ENCODE measurements around the gene RPL31.
A peak's percentile ranks its signal among the peaks of the same experiment; 100 is the strongest.

RPL31 gene

DNA sequence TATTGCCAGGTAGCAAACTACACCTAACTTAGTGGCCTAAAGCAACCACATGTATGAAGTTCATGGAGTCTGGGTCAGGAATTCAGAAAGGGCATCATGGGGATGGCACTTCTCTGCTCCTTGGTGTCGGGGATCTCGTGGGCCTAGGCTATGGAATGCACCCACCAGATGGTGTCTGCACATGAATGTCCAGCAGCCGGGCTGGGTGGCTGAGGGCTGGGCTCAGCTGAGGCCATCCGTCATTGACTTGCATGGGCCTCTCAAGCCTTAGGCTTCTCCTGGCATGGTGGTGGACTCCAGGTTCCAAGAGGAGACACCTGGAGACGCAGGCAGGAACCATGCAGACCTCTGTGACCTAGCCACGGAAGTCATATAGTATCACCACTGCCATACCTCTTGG is 26.0 kb upstream of the RPL31 start:
- no peak for DNase-seq

DNA sequence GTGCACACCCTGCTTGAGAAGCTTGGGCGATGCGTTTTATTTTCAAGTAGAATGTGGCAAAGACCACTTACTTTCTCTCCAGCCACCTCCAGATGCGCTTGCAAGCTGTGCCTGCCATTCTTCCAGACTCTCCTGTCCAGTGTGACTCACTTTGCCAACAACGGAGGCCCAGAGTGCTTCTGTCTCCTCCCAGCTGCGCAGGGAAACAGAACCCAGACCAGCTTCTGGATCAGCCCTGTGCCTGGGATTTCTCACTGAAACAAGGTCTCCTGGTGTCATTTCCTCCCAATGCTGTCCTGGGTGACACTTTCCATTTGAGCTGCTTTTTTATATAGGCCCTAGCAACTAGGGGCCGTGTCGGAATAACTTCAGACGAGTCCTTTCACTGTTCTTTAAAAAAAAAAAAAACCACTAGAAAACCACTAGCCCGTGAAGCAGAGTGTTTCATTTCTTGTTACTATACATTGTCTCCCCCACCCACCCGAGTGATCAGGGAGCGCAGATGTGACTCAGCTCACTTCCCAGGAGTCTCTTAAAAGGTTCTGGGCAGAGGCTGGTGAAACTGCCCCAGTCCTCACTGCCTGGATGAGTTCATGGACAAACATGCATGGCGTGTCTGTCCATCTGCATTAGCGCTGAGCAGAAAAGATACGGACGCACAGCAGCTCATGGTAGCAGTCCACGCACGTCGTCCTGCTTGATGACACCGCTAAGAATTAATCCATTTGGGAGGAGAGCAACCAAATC is 25.3 kb upstream of the RPL31 start:
- DNase-seq, result no peak

DNA sequence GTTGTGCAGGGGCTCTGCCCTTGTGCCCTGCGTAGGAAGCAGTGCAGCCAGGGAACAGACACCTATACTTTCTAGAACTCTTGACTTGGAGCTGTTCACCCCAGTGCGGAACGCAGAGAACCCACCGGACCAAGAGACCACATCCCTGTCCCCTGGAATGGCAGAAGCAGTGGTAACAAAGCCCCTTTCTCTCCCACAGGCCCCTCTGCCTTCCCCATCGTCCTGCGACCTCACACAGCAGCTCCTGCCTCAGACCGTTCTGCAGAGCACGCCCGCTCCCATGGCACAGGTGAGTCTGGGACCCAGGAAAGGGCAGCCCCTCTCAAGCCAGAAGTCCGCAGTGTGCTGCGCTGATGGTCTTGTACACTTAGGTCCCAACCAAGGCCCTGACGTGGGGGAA is 24.6 kb upstream of the RPL31 start:
- DNase-seq, result no peak

DNA sequence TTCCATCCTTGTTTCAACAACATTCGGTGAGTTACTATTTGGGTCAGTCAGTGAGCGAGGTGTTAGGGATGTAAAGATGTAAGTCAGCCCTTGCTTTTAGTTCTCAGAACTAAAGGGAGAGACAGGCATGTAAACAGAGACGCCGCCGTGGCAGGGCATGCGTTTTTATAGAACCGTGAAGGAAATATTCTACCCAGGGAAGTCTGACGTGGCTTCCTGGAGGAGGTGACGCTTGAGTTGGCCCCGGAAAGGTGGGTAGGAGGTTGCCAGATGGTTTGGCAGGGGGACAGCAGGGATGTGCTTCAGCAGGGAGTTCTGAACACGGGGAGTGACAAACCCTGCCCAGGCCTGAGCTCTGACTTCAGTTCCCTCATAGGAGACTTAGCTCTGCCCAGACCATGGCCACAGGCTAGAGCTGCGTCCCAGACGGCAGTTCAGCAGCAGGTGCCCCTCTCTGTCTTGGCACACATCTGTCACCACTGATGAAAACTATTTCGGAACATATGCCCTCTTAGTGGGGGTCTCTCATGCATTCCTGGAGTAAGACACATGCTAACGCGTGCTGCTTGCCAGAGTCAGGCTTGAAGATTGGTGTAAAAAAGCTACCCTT is 23.4 kb upstream of the RPL31 start:
- DNase-seq, result no peak

DNA sequence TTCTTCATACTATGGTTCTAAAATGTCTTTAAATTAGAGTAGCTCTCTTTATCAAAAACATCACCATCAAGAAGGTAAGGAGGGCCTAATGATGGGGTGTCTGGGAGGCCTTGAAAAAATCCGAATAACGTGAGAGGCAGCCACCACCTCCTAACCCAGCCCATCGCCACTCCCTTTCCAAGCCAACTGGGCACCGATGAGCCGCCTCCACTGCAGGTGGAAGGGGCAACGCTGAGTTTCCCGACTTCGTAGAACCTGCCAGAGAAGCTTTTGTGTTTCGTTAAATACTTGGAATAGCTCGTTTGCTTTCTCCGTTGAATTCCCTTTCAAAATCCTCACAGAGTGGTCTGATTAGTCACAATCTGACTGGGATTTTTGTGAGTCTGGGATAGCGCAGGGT is 22.0 kb upstream of the RPL31 start:
- DNase-seq, result no peak

DNA sequence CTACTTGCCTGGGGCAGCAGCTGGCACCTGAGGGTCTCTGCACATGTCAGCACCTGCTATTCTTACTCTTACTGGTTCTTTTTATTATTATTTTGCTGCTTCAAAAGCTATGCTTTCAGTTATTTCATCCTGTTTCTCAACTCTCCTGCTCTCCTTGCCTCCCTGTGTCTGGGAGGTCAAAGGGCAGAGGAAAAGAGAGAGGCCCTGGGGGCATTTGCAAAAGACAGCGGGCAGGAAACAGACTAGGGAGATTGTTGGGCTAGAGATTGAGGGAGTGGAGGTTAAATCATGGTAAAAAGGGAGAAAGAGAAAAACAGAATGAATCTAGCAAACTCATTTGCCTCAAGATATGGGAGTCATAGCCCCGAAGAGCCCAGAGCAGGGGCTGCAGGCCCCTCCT is 21.1 kb upstream of the RPL31 start:
- DNase-seq, result no peak

DNA sequence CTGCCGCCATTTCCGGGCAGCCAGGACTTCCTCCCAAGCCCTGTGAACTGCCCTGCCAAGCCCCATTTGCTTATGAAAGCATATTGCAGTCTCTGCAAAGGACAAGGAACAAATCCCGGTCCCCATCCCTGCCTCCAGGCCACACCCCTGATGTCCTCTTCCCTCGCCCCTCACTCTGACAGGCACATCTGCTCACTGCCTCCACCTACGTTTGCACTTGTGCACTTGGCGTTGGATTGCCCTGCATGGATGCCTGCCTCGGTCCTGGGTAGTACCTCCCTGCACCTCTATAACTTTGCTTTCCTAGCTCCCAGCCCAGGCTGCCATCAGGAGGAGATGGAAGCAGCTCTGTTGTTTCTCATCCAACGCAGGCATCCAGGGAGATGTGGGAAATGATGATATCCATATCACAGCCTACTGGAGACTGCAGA is 19.6 kb upstream of the RPL31 start:
- DNase-seq, result no peak

DNA sequence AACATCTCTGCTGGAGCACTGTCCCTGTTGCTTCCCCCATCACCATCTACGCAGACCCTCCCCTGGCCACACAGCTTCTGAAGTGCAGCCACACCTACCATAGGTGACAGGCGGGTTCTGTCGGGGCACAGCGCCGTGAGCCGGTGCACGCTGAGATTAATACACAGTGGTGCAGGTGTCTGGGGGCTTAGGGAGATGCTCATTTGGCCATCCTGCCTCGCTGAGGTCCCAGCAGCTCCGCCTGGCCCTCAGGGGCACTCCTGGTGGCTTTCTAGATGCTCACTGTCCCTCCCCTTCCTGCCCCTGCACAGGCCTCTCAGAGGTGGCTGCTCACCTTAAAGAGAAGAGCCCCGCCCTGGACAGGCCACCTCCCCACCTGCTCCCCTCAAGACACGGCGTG is 18.9 kb upstream of the RPL31 start:
- DNase-seq, result no peak

DNA sequence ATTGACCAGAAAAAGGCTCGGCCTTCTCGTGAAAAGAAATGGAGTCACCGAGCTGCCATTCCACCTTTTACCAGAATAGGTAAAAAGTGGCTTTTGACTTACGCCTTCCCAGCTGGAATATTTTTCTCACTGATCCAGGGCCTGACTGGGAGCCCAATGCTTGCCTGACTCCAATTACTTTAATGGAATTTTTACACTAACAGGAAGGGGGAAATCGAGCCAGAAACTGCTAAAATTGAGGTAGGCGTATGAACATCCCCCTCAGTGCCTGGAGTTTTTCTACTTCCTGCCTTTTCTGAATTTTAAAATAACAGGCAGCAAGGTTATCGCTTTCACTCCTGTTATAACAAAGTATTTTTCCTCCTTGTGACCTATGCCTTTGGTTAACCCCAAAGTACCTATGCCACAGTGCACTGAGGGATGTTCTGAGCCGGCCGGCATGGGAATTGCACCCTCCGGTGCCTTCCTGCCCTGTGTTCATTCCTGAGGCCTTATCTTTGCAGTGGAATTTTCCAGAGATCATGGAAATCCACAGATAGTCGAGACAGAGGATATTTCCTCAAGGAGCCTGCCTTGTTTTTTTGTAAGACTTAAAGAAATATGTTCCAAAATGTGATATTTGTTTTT is 18.3 kb upstream of the RPL31 start:
- no peak for DNase-seq

DNA sequence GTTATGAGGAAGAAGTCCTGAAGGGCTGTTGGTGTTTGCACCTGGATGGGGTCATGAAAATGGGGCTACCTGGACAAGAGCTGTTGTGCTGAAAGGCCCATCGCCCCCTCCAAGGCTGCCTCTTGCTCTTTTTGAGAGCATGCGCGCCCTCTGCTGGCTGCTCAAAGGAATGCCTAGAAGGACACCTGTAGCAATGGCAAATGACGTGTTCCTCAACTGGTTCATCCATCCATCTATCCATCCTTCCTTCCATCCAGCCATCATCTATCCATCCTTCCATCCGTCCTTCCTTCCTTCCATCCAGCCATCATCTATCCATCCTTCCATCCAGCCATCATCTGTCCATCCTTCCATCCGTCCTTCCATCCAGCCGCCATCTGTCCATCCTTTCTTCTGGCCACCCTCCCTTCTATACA is 17.2 kb upstream of the RPL31 start:
- DNase-seq, result peak; percentile 76

DNA sequence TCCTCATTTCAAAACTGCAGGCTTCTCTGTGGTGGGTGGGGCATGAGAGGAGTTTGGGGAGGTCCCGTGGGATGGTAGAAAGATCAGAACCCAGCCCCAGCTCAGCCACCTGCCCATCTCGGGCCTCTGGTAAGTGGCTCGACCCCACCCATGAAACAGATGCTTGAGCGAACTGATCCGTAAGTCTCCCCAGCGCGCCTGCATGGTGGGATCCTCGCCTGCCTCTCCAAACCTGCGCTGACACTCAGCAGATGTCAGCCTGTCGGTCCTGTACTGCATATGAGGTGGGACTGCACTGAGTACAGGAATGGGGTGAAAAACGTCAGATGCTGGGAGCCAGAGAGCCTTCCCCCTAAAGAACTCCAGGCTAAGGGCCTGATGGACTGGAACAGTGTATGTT is 15.9 kb upstream of the RPL31 start:
- no peak for DNase-seq

DNA sequence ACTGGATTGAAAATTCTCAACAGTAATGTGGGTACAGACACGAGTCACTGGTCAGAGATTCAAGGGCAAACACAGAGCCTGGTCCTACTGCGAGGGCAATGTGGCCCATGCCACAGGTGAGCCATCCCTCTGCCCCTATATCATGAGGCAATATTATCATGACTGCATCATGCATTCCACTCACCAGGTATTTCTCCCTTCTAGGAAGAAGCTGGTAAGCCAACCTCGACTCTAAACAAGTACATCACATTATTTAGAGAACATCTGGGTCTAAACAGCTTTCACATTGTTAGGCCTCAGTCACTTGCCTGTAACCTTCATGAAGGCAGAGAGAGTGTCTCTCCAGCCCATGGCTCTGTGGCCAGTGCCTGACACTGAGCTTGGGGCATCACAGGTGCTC is 14.6 kb upstream of the RPL31 start:
- DNase-seq, result no peak

DNA sequence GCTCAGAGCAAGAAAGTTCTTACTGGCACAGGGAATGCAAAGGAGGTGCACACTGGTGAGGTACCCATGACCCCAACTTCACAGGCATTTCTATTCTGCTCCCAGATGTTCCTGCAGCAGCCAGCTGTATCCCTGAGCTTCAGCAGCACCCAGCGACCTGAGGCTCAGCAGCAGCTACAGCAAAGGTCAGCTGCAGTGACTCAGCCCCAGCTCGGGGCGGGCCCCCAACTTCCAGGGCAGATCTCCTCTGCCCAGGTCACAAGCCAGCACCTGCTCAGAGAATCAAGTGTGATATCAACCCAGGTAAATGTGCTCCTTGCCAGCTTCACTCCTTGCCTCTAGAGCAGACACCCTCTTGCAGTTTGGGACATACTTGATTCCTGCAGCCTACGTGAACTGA is 14.1 kb upstream of the RPL31 start:
- no peak for DNase-seq

DNA sequence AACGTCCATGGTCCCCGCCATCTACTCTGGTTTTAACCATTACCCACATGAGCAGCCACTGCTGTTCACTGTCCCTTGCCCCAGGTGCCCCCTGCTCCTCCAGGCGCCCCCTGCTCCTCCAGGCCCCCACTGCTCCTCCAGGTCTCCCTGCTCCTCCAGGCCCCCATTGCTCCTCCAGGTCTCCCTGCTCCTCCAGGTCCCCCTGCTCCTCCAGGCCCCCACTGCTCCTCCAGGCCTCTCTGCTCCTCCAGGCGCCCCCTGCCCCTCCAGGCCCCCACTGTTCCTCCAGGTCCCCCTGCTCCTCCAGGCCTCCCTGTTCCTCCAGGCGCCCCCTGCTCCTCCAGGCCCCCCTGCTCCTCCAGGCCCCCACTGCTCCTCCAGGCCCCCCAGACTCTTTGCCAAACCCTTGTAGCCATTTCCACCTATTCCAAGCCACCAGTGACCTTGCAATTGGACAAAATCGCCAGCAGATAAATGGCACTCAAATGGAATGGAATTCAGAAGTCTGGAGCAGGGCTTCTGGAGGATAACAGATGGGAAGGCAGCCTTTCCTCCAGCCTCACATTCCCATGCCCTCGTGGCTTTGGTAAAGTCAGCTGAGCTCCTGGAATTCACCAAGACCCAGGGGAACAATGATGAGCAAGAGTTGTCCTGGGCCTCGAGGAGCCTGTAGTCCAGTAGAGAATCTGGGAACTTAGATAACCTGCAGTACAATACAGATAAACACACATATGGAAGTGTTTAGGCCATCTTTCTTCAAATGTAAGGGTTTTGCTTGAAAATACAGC is 13.3 kb upstream of the RPL31 start:
- DNase-seq, result no peak

DNA sequence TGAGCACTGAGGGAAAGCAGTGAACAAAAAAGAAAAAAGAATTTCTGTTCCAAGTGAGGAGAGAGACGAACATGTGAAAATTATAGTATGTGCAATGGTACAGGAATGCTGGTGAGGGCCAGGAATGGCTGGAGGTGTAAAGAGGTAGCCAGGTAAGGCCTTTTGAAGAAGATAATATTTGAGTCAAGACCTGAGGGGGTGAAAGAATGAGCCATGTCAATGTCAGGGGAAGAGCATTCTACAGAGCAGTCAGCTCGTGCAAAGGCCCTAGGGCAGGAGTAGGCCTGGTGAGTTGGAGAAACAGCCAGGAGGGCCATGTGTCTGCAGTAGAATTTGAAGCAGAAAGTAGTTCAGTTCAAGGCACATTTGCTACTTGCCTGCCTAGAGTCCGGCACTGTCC is 12.4 kb upstream of the RPL31 start:
- no peak for DNase-seq

DNA sequence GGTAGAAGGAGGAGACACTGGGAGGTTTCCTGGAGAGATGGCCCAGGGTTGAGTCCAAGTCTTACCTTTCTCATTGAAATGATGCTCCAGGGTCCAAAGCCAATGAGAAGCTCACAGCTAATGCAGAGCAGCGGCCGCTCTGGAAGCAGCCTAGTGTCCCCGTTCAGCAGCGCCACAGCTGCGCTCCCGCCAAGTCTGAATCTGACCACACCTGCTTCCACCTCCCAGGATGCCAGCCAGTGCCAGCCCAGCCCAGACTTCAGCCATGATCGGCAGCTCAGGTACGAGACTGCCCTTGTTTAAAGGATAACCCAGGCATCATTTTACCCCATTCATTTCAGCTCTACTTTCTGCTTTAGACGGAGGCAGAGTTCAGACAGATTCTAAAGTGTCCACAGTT is 11.9 kb upstream of the RPL31 start:
- DNase-seq, result no peak

DNA sequence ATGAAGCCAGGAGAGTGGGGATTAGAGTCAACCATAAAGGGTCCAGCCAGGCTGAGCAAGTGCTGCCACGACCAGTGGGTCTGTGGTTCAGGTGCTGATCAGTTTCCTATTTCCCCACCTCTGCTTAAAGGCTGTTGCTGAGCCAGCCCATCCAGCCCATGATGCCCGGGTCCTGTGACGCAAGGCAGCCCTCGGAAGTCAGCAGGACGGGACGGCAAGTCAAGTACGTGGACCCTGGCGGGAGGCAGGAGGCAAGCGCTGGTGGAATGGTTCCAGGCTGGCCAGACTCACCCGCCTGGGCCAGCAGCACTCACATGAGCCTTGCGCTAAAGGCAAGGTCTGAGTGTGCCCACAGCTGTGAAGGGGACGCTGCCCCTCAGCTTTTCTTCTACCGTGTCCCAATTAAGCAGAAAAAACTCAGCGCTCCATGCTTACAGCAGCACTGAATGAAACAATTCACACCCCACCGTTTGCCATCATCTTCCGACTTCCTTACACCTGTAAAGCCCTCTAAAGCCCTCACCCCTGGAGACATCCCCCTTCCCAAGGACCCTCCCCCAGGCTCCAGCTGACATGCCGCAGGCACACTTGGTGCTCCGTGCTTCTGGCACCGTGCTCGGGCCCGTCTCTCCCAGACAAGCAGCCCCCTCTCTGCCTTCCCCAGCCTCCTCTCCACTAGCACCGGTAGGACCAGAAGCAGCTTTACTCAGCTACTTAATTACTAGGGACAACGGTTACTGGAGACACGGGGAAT is 11.3 kb upstream of the RPL31 start:
- DNase-seq, result no peak

DNA sequence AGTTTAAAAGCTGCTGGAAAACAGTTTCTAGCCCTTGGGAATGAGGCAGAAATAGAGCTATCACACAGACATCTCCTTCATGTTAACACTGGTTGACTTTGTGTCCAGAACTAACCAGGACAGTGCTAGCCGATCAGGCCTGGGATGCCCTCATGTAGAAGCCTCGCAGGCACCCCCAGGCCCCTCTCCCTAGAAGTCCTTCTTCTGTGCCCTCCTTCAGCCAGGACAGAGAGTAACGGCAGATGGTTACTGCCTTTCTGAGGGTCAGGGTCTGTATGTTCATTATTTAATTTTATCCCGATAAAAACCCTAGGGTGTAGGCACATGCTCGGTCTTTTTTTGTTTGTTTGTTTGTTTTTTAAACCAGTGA is 10.7 kb upstream of the RPL31 start:
- no peak for DNase-seq

DNA sequence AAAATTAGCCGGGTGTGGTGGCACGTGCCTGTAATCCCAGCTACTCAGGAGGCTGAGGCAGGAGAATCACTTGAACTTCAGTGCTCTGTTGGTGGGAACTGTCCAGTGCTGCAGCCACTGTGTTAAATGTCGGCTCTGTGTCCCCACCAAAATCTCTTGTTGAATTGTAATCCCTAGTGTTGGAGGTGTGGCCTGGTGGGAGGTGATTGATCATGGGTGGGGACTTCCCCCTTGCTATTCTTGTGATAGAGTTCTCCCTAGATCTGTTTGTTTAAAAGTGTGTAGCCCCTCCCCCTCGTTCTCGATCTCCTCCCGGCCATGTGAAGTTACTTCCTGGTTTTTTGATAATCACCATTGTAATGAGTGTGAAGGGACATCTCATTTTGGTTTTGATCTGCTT is 9.8 kb upstream of the RPL31 start:
- DNase-seq, result no peak

DNA sequence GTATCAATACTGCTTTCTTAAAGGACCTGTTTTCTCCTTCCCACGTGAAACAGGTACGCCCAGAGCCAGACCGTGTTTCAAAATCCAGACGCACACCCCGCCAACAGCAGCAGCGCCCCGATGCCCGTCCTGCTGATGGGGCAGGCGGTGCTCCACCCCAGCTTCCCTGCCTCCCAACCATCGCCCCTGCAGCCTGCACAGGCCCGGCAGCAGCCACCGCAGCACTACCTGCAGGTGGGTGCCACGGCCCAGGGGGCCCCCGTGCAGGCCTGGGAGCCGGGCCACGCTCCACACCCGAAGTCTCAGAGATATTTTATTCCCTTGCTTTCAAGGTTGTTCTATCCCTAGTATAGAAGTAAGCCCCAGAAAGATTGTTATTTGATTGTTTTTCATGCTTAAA is 8.8 kb upstream of the RPL31 start:
- DNase-seq, result no peak

DNA sequence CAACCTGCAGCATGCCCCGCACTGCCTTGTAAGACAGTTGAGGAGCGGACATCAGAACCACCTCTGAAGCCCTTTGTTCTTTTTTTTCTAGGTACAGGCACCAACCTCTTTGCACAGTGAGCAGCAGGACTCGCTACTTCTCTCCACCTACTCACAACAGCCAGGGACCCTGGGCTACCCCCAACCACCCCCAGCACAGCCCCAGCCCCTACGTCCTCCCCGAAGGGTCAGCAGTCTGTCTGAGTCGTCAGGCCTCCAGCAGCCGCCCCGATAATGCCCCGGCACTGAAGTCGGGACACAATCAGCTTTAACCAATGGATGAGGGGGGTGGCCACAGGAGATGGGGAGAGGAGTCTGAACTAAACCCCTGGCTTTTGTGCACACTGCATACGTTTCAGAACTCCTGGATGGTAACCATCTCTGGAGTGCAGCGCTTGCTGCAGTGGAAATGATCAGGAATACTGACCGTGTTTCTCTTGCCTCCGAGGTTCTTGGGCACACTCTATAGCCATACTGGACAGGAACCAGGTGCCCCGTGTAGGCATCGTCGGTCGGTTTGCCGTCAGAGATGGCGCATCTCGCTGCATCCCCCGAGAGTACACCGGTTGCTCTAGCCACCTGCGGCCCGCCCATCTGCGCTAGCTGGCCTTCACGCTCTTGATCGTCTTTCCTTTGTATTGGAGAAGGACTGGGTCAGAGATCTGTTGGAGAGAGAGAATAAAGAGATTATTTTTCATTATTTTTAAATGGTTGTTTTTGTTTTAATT is 6.6 kb upstream of the RPL31 start:
- DNase-seq, result no peak

DNA sequence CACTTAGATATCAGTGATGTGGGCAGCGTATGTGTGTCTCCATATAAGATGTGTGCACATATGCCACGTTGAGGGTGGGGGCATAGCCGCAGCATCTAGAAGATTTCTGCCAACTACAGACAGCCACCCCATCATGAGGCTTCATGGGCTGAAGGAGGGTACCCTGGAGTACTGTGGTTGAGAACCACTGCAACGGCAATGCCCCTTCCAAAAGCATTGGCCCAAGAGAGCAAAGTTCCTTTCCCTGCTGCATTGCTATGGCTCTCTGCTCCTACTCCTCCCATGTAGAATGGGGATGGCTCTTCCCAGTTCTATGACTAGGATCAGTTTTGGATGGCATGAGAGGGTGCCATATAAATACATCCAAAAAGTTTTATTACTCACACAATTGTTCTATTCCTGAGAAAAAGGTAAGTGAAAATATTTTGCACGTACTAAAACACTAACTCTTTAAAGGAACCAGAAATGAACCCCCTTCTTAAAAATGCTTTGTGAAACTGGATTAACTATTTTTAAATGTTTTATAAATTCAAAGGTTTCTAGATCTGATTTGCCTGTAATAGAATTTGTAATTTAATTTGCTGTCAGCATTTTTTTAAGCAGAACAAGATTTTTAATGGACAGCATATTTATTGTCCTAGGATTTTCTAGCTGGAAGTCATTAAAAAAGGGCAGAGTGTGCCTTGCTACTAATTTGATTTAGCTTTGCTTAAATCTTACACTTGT is 4.4 kb upstream of the RPL31 start:
- DNase-seq, result no peak
